Thyroid gland (tissue), 4 donors: ENCODE measurements around the gene PIK3CG. TPM values are rescaled to one million over a fixed set of nuclear protein-coding genes. Genes with fewer than 3 reads are reported as not detected.

Experiments
- DNase-seq, 2 donors: peaks; one replicate each; pipeline ENCODE4 v3.0.0-alpha.2; 2019
- H3K27ac ChIP-seq, 3 donors: fragments of 200-600 bp; sonication (generic); 1 replicate in 2 of 3; 2 replicates in 1 of 3; pipeline ENCODE4 v1.5.1; 2016 to 2019; ENCODE audit warnings: mild to moderate bottlenecking in 1 of 3, moderate library complexity in 1 of 3
- H3K27me3 ChIP-seq: fragments of 200-600 bp; sonication (generic); one replicate; pipeline ENCODE4 v1.5.1; 2019
- H3K36me3 ChIP-seq, 2 donors: fragments of 200-600 bp; sonication (generic); one replicate each; pipeline ENCODE4 v1.5.1; 2016 to 2019
- H3K4me1 ChIP-seq, 2 donors: fragments of 200-600 bp; sonication (generic); one replicate each; pipeline ENCODE4 v1.5.1; 2017 to 2019
- H3K4me3 ChIP-seq, 3 donors: fragments of 200-600 bp; sonication (generic); replicated peaks in 1 of 3; 1 replicate in 2 of 3; 2 replicates in 1 of 3; pipeline ENCODE4 v1.5.1; 2016; ENCODE audit warnings: mild to moderate bottlenecking in 1 of 3
- H3K9me3 ChIP-seq: fragments of 200-600 bp; sonication (generic); one replicate; pipeline ENCODE4 v1.5.1; 2017
- POLR2A ChIP-seq, 2 donors: fragments of 450-650 bp; IDR thresholded peaks; one replicate each; pipeline ENCODE4 v1.6.1; 2017; ENCODE audit warnings: antibody characterized with exemption in 2 of 2, mild to moderate bottlenecking in 2 of 2, moderate library complexity in 1 of 2
- WGBS, 2 donors: methylation state at CpG; one replicate each; pipeline ENCODE4 v1.1.5; 2017; 5-methylcytosine and 5-hydroxymethylcytosine counted together
- intact Hi-C: fragments of 100-400 bp; cut with DNase I; formaldehyde crosslinking; loops from one replicate; pipeline ENCODE4 v1.15.1; 2023
- total RNA-seq, 4 donors: library from RNA; depleted of rRNA; stranded (reverse); fragments of >200 nt; gene quantifications; one replicate each; pipeline ENCODE4 v1.2.3, GENCODE V29; 2016
- TF ChIP-seq, protein P1 (sequence below), 6 experiments: fragments of 200-600 bp in 3 of 6; fragments of 450-650 bp in 3 of 6; sonication (generic) in 3 of 6; IDR thresholded peaks; one replicate each; pipeline ENCODE4 v1.5.1; 2016 to 2019; ENCODE audit warnings: antibody characterized with exemption in 6 of 6, mild to moderate bottlenecking in 2 of 6, inconsistent platforms in 1 of 6, moderate library complexity in 1 of 6

Gene PIK3CG
- total RNA-seq, 4 donors from 2014 or later: 2.2 to 4.3 (median 2.5) TPM

GRCh38 chr7:106875508-106875907, 10.4 kb downstream of the PIK3CG start:
- Histone ChIP-seq H3K36me3 (no peaks in the 10 kb centered on the region), H3K9me3 (no peaks in the 10 kb centered on the region), H3K4me3 (no peak overlapping the region), H3K4me1 (no peaks in the 10 kb centered on the region), H3K27ac (no peak overlapping the region), H3K27me3 (no peaks in the 10 kb centered on the region)
- intact Hi-C loops: no loop called here
- WGBS, 2 donors: 97 to 100% methylated on average over 1 of the region's 1 CpG
- DNase-seq: no peak
- no peak for TF ChIP-seq POLR2A (IDR thresholded peaks at IDR 0.05)
- TF ChIP-seq, protein P1, sequence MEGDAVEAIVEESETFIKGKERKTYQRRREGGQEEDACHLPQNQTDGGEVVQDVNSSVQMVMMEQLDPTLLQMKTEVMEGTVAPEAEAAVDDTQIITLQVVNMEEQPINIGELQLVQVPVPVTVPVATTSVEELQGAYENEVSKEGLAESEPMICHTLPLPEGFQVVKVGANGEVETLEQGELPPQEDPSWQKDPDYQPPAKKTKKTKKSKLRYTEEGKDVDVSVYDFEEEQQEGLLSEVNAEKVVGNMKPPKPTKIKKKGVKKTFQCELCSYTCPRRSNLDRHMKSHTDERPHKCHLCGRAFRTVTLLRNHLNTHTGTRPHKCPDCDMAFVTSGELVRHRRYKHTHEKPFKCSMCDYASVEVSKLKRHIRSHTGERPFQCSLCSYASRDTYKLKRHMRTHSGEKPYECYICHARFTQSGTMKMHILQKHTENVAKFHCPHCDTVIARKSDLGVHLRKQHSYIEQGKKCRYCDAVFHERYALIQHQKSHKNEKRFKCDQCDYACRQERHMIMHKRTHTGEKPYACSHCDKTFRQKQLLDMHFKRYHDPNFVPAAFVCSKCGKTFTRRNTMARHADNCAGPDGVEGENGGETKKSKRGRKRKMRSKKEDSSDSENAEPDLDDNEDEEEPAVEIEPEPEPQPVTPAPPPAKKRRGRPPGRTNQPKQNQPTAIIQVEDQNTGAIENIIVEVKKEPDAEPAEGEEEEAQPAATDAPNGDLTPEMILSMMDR (IDR thresholded peaks at IDR 0.05): no peak

DNA sequence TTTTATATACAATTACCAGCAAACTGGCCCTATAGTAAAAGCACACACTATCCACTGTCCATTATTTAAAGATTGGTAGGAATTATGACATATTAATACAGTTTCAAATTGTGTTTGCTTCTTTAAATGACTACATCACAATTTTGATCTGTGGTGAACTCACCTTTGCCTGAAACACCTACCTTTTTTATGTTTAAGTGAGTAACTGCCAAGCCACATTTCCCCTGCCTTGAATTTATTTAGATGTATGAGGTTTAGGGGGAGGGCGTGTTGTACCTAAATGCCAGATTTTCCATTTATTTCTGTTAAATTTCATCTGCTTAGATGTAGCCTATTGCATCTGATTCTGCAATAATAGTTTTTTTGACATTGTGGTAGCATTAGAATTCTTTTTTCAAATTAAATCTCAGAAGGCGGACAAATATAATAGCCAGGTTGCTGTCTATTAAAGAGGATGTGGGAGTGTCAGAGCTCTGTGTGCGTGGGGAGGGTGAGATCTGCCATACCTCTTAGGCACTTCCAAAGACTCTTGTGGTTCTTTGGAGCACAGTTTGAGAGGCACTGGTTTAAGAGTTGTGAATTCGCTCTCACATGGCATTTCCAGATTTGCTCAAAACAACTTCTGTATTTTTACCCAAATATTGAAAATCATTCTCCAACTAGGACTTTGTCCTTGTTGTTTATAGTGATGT, 13.8 kb downstream of the PIK3CG start:
- 91 to 96% methylated on average over 4 of the region's 4 CpGs for WGBS, 2 donors
- TF ChIP-seq, protein P1 (IDR thresholded peaks at IDR 0.05): no peak
- no peak for TF ChIP-seq POLR2A (IDR thresholded peaks at IDR 0.05)
- no peaks in the 10 kb centered on the region for H3K9me3 ChIP-seq

GRCh38 chr7:106881984-106882383, 16.9 kb downstream of the PIK3CG start:
- Histone ChIP-seq H3K36me3 (no peaks in the 10 kb centered on the region), H3K27me3 (no peaks in the 10 kb centered on the region), H3K9me3 (no peaks in the 10 kb centered on the region), H3K4me1 (no peaks in the 10 kb centered on the region), H3K4me3 (no peak overlapping the region), H3K27ac (no peak overlapping the region)
- DNase-seq: no peak
- WGBS, 2 donors: 86 to 87% methylated on average over 3 of the region's 3 CpGs
- intact Hi-C loops: no loop called here
- no peak for TF ChIP-seq POLR2A (IDR thresholded peaks at IDR 0.05)
- TF ChIP-seq, protein P1 (IDR thresholded peaks at IDR 0.05): no peak

More for the DNA sequence above, 13.8 kb downstream of the PIK3CG start:
- Histone ChIP-seq H3K36me3 (no peaks in the 10 kb centered on the region), H3K27ac (no peak overlapping the region), H3K27me3 (no peaks in the 10 kb centered on the region), H3K4me1 (no peaks in the 10 kb centered on the region), H3K4me3 (no peak overlapping the region)
- no peak for DNase-seq
- intact Hi-C loops: no loop called here

DNA sequence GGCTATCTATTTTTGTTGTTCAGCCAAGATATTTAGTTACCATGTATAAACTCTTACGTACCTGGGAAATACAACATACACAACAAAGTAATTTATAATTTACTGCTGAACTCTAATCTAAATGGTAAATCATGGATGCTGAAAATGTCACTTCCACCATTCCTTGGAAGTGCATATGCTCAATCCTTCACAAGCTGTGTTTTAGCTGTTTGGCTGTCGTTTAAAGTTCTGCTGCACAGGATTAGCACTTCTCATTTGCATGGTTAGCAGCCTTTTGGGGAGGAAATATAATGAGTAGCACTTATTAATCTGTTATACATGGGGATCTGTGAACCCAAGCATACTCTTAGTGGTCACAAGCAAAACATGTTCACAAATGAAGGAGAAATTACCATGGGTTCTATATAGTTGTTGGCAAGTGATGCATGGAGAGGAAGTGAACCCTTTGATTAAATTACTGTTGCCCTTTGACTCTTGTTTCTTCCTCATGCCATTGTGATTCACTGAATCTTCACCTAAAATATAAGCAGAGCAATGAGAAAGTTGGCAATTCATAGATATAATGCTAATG, 18.5 kb downstream of the PIK3CG start:
- no peaks in the 10 kb centered on the region for H3K36me3 ChIP-seq
- no peak for TF ChIP-seq POLR2A (IDR thresholded peaks at IDR 0.05)
- TF ChIP-seq, protein P1 (IDR thresholded peaks at IDR 0.05): no peak
- no peak overlapping the region for H3K27ac ChIP-seq
- no peaks in the 10 kb centered on the region for H3K4me1 ChIP-seq
- H3K27me3 ChIP-seq: no peaks in the 10 kb centered on the region
- intact Hi-C loops: no loop called here
- DNase-seq: no peak
- WGBS, 2 donors: 83 to 91% methylated on average over 2 of the region's 2 CpGs
- no peak overlapping the region for H3K4me3 ChIP-seq
- no peaks in the 10 kb centered on the region for H3K9me3 ChIP-seq

DNA sequence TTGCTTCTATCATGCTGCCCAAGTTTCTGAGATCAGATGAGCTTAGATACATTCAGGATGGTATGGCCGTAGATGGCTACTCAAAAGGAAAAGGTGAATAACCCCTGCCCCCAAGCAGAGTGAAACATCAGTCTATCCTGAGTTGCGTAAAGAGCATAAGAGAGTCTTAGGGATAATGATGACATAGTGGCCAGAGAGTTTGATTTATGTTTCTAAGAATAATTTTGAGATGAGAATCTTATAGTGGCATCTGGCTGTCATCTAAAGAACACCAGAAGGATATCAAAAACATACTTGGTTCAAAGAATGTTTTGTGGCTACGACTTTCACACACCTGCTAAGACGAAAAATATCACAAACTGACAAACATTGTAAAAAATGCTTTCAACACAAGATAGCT, 20.6 kb downstream of the PIK3CG start:
- WGBS, 2 donors: 95% methylated on average over 4 of the region's 4 CpGs
- TF ChIP-seq POLR2A (IDR thresholded peaks at IDR 0.05): no peak
- TF ChIP-seq, protein P1 (IDR thresholded peaks at IDR 0.05): no peak
- H3K36me3 ChIP-seq: no peaks in the 10 kb centered on the region
- no peak overlapping the region for H3K4me3 ChIP-seq
- no peak for DNase-seq
- H3K9me3 ChIP-seq: no peaks in the 10 kb centered on the region
- intact Hi-C loops: no loop called here
- no peak overlapping the region for H3K27ac ChIP-seq
- no peaks in the 10 kb centered on the region for H3K4me1 ChIP-seq
- no peaks in the 10 kb centered on the region for H3K27me3 ChIP-seq
